Stomach (tissue), 9 donors: ENCODE data around the gene APOL2. TPM values are rescaled to one million over a fixed set of nuclear protein-coding genes. Genes with fewer than 3 reads are reported as not detected.

Experiments used
- DNase-seq, 2 donors: peaks; one replicate each; pipeline versions ENCODE4 v3.0.0 to v3.0.0-alpha.2; 2013 to 2019
- H3K27ac ChIP-seq, 5 donors: fragments of 200-600 bp in 4 of 5; sonication (generic) in 4 of 5; one replicate each; pipeline ENCODE4 v1.5.1; 2013 to 2019; ENCODE audit warnings: mild to moderate bottlenecking in 1 of 5, moderate library complexity in 1 of 5
- H3K27me3 ChIP-seq, 3 donors: fragments of 200-600 bp; sonication (generic); one replicate each; pipeline ENCODE4 v1.5.1; 2017 to 2019; ENCODE audit warnings: mixed run types in 1 of 3
- H3K36me3 ChIP-seq, 4 donors: fragments of 200-600 bp; sonication (generic); 1 replicate in 3 of 4; 2 replicates in 1 of 4; pipeline ENCODE4 v1.5.1; 2016 to 2019
- H3K4me1 ChIP-seq, 4 donors: fragments of 200-600 bp; sonication (generic); one replicate each; pipeline ENCODE4 v1.5.1; 2016 to 2019
- H3K4me3 ChIP-seq, 4 donors: fragments of 200-600 bp; sonication (generic) in 3 of 4; one replicate each; pipeline ENCODE4 v1.5.1; 2016 to 2019; ENCODE audit warnings: mild to moderate bottlenecking in 1 of 4
- H3K9me3 ChIP-seq, 4 donors: fragments of 200-600 bp; sonication (generic); one replicate each; pipeline ENCODE4 v1.5.1; 2016 to 2019
- CTCF ChIP-seq, 7 experiments: fragments of 450-650 bp in 4 of 7; fragments of 200-600 bp in 3 of 7; sonication (generic) in 3 of 7; IDR thresholded peaks; one replicate each; pipeline ENCODE4 v1.5.1; 2016 to 2019; ENCODE audit warnings: antibody characterized with exemption in 7 of 7, control low read depth in 2 of 7, mild to moderate bottlenecking in 1 of 7
- EP300 ChIP-seq: sonication (generic); formaldehyde crosslinking; IDR thresholded peaks from one replicate; pipeline ENCODE4 v1.6.1; 2017; ENCODE audit warnings: antibody characterized with exemption
- POLR2A ChIP-seq, 4 donors: fragments of 450-650 bp; IDR thresholded peaks; one replicate each; pipeline ENCODE4 v1.6.1; 2016; ENCODE audit warnings: antibody characterized with exemption in 4 of 4, control low read depth in 2 of 4, mild to moderate bottlenecking in 1 of 4, moderate library complexity in 1 of 4
- POLR2AphosphoS5 ChIP-seq, 3 donors: sonication (generic); formaldehyde crosslinking; IDR thresholded peaks; one replicate each; pipeline ENCODE4 v1.6.1; 2016; ENCODE audit warnings: antibody characterized with exemption in 3 of 3
- WGBS, 5 donors: extraction: QIAGEN DNeasy Blood & Tissue Kit in 3 of 5; methylation state at CpG; one replicate each; pipeline versions ENCODE4 v1.1.5 to v1.1.7; 2013 to 2018; 5-methylcytosine and 5-hydroxymethylcytosine counted together
- intact Hi-C: fragments of 100-400 bp; cut with DNase I; formaldehyde crosslinking; loops from one replicate; pipeline ENCODE4 v1.15.1; 2023; ENCODE audit warnings: low total_unique reads
- polyA plus RNA-seq, 3 donors: library from polyadenylated mRNA; stranded (reverse); fragments of 200-250 nt; gene quantifications; one replicate each; pipeline ENCODE4 v1.2.3, GENCODE V29; 2013
- total RNA-seq, 5 donors: library from RNA; depleted of rRNA; stranded (reverse); fragments of >200 nt; gene quantifications; one replicate each; pipeline versions ENCODE4 v1.1.0 to v1.2.3, GENCODE V29; 2014 to 2016
- donor health status: healthy with polysubstance abuse.
- donor health status: Bipolar disorder and iron deficiency.
- donor health status: healthy.

Gene APOL2
- total and polyA plus RNA-seq, 8 donors, result 11.6 to 101 (median 35.5) TPM

- TF ChIP-seq POLR2AphosphoS5 (IDR thresholded peaks at IDR 0.05), result no peak
- TF ChIP-seq POLR2A (IDR thresholded peaks at IDR 0.05), result no peak
- no peak for TF ChIP-seq EP300
- no peak for TF ChIP-seq CTCF (IDR thresholded peaks at IDR 0.05)
- H3K4me3 ChIP-seq, result no peak overlapping the region
- 93 to 98% (median 95%) methylated on average over 7 of the region's 7 CpGs for WGBS, 5 donors
These were observed 55.9 kb downstream of the APOL2 start for GRCh38 chr22:36183446-36183845.

GRCh38 chr22:36182857-36183256 lies 56.5 kb downstream of the APOL2 start:
- Histone ChIP-seq H3K4me3 (no peak overlapping the region), H3K4me1 (peaks cover 0 to 15% (median 3%) of the 10 kb centered on the region in 4 donors), H3K9me3 (no peaks in the 10 kb centered on the region), H3K27ac (no peak overlapping the region), H3K27me3 (no peaks in the 10 kb centered on the region), H3K36me3 (no peaks in the 10 kb centered on the region)
- DNase-seq, result no peak
- 84 to 92% (median 91%) methylated on average over 6 of the region's 6 CpGs for WGBS, 5 donors
- intact Hi-C loops, result loop anchor here (5.0 kb wide), 1 partner anchor 36 kb away; no protein-coding TSS in a partner anchor
- TF ChIP-seq POLR2A (IDR thresholded peaks at IDR 0.05), result no peak
- TF ChIP-seq CTCF (IDR thresholded peaks at IDR 0.05), result no peak
- TF ChIP-seq POLR2AphosphoS5 (IDR thresholded peaks at IDR 0.05), result no peak
- TF ChIP-seq EP300, result no peak

More at GRCh38 chr22:36183446-36183845, 55.9 kb downstream of the APOL2 start:
- Histone ChIP-seq H3K27ac (no peak overlapping the region), H3K27me3 (no peaks in the 10 kb centered on the region), H3K36me3 (no peaks in the 10 kb centered on the region), H3K4me1 (peaks cover 0 to 15% (median 3%) of the 10 kb centered on the region in 4 donors), H3K9me3 (no peaks in the 10 kb centered on the region)
- intact Hi-C loops, result loop anchor here (5.0 kb wide), 1 partner anchor 36 kb away; no protein-coding TSS in a partner anchor
- DNase-seq, result no peak

GRCh38 chr22:36182056-36182455 lies 57.3 kb downstream of the APOL2 start:
- no peak overlapping the region for H3K27ac ChIP-seq
- H3K4me1 ChIP-seq, result peaks cover 0 to 15% (median 3%) of the 10 kb centered on the region in 4 donors
- H3K36me3 ChIP-seq, result no peaks in the 10 kb centered on the region
- TF ChIP-seq CTCF (IDR thresholded peaks at IDR 0.05), result no peak
- no peak for TF ChIP-seq POLR2AphosphoS5 (IDR thresholded peaks at IDR 0.05)
- TF ChIP-seq EP300, result no peak
- no peak for TF ChIP-seq POLR2A (IDR thresholded peaks at IDR 0.05)
- no peaks in the 10 kb centered on the region for H3K9me3 ChIP-seq
- 51 to 69% (median 64%) methylated on average over 7 of the region's 7 CpGs for WGBS, 5 donors
- no peak for DNase-seq
- intact Hi-C loops, result loop anchor here (5.0 kb wide), 1 partner anchor 35 kb away; no protein-coding TSS in a partner anchor
- H3K4me3 ChIP-seq, result no peak overlapping the region
- H3K27me3 ChIP-seq, result no peaks in the 10 kb centered on the region

- peaks cover 0 to 15% (median 3%) of the 10 kb centered on the region in 4 donors for H3K4me1 ChIP-seq
- H3K9me3 ChIP-seq, result no peaks in the 10 kb centered on the region
- H3K27ac ChIP-seq, result no peak overlapping the region
- no peak overlapping the region for H3K4me3 ChIP-seq
- intact Hi-C loops, result loop anchor here (5.0 kb wide), 1 partner anchor 34 kb away; no protein-coding TSS in a partner anchor
- DNase-seq, result no peak
- H3K27me3 ChIP-seq, result no peaks in the 10 kb centered on the region
- TF ChIP-seq POLR2A (IDR thresholded peaks at IDR 0.05) (no peak), EP300 (no peak)
- 85 to 95% (median 91%) methylated on average over 3 to 6 of the region's 6 CpGs for WGBS, 5 donors
- H3K36me3 ChIP-seq, result no peaks in the 10 kb centered on the region
These were observed 58.4 kb downstream of the APOL2 start for GRCh38 chr22:36180928-36181327.
